Spleen (tissue), 11 donors: ENCODE measurements around the gene TMEM178B. TPM values are rescaled to one million over a fixed set of nuclear protein-coding genes. Genes with fewer than 3 reads are reported as not detected.

ENCODE experiments used
- DNase-seq: peaks from one replicate; pipeline ENCODE4 v3.0.0-alpha.2; 2020
- H3K27ac ChIP-seq, 8 donors: fragments of 200-600 bp; sonication (generic) in 7 of 8; 1 replicate in 4 of 8; 2 replicates in 4 of 8; pipeline versions ENCODE4 v1.5.0 to v1.8.0; 2016 to 2021; ENCODE audit warnings: inconsistent platforms in 4 of 8, mild to moderate bottlenecking in 4 of 8, moderate library complexity in 1 of 8
- H3K27me3 ChIP-seq, 7 donors: fragments of 200-600 bp; sonication (generic) in 6 of 7; replicated peaks in 1 of 7; 1 replicate in 4 of 7; 2 replicates in 3 of 7; pipeline versions ENCODE4 v1.5.0 to v1.8.0; 2016 to 2021; ENCODE audit warnings: inconsistent platforms in 3 of 7, mild to moderate bottlenecking in 1 of 7
- H3K36me3 ChIP-seq, 6 donors: fragments of 200-600 bp; sonication (generic) in 5 of 6; 1 replicate in 4 of 6; 2 replicates in 2 of 6; pipeline versions ENCODE4 v1.5.0 to v1.8.0; 2016 to 2021; ENCODE audit warnings: inconsistent platforms in 2 of 6
- H3K4me1 ChIP-seq, 6 donors: fragments of 200-600 bp; sonication (generic) in 5 of 6; 1 replicate in 3 of 6; 2 replicates in 3 of 6; pipeline versions ENCODE4 v1.5.0 to v1.8.0; 2016 to 2021; ENCODE audit warnings: inconsistent platforms in 3 of 6
- H3K4me3 ChIP-seq, 8 donors: fragments of 200-600 bp; sonication (generic) in 7 of 8; 1 replicate in 4 of 8; 2 replicates in 4 of 8; pipeline versions ENCODE4 v1.5.0 to v1.8.0; 2016 to 2021; ENCODE audit warnings: inconsistent platforms in 4 of 8, mild to moderate bottlenecking in 4 of 8, moderate library complexity in 2 of 8
- H3K9me3 ChIP-seq, 8 donors: fragments of 200-600 bp; sonication (generic) in 7 of 8; 1 replicate in 4 of 8; 2 replicates in 4 of 8; pipeline versions ENCODE4 v1.5.0 to v1.8.0; 2016 to 2021; ENCODE audit warnings: inconsistent platforms in 4 of 8
- CTCF ChIP-seq, 11 experiments: fragments of 200-600 bp in 7 of 11; fragments of 450-650 bp in 4 of 11; sonication (generic) in 4 of 11; IDR thresholded peaks in 8 of 11; conservative IDR thresholded peaks in 3 of 11; 1 replicate in 7 of 11; 2 replicates in 4 of 11; pipeline versions ENCODE4 v1.4.0 to v1.8.0; 2016 to 2021; ENCODE audit warnings: antibody characterized with exemption in 11 of 11, inconsistent platforms in 4 of 11, mild to moderate bottlenecking in 1 of 11
- POLR2A ChIP-seq, 3 donors: fragments of 450-650 bp; IDR thresholded peaks; one replicate each; pipeline ENCODE4 v1.5.1; 2017; ENCODE audit warnings: antibody characterized with exemption in 3 of 3, mild to moderate bottlenecking in 1 of 3
- POLR2AphosphoS5 ChIP-seq, 3 donors: sonication (generic); formaldehyde crosslinking; IDR thresholded peaks; one replicate each; pipeline ENCODE4 v1.5.1; 2017; ENCODE audit warnings: antibody characterized with exemption in 3 of 3
- WGBS, 5 donors: extraction: QIAGEN DNeasy Blood & Tissue Kit in 3 of 5; methylation state at CpG; one replicate each; pipeline versions ENCODE4 v1.1.5 to v1.1.7; 2013 to 2018; 5-methylcytosine and 5-hydroxymethylcytosine counted together
- intact Hi-C: fragments of 100-400 bp; cut with DNase I; formaldehyde crosslinking; loops from one replicate; pipeline ENCODE4 v1.15.0; 2023; ENCODE audit warnings: low total_unique reads
- polyA plus RNA-seq, 3 donors: library from polyadenylated mRNA; stranded (reverse); fragments of 200-250 nt; gene quantifications; one replicate each; pipeline ENCODE4 v1.2.1, GENCODE V29; 2013
- total RNA-seq, 7 donors: library from RNA; depleted of rRNA in 3 of 7; stranded (reverse); fragments of >200 nt in 3 of 7; fragmentation: NEBNext Ultra II Directional in 4 of 7; extraction: Animal tissue kit (Norgen Biotek cat#: 25700) in 4 of 7; gene quantifications; one replicate each; pipeline versions ENCODE4 v1.1.0 to v1.2.1, GENCODE V29; 2016 to 2021
- donor health status: healthy with polysubstance abuse.
- donor health status: DM: no; HTN: no; CAD: no; lungs with moderate emphysema.
- donor health status: DM: no; HTN: no; CAD: no.
- donor health status: Bipolar disorder and iron deficiency.
- donor health status: healthy.
- donor health status: DM: no; HTN: no; CAD: no.
- donor health status: DM: yes; HTN: yes; CAD: no.

Gene TMEM178B
- total and polyA plus RNA-seq, 10 donors = 0.35 to 5.5 (median 1.3) TPM

- no peak for DNase-seq
- intact Hi-C loops = no loop called here
- H3K27me3 ChIP-seq = peaks cover 0 to 1% (median 0%) of the 10 kb centered on the region in 7 donors
- H3K27ac ChIP-seq = no peak overlapping the region
- H3K36me3 ChIP-seq = no peaks in the 10 kb centered on the region
- no peak overlapping the region for H3K4me3 ChIP-seq
- TF ChIP-seq POLR2AphosphoS5 (IDR thresholded peaks at IDR 0.05) (no peak), CTCF (IDR thresholded peaks at IDR 0.05 in 8 of 11, conservative IDR thresholded peaks at IDR 0.05 in 3 of 11) (no peak), POLR2A (IDR thresholded peaks at IDR 0.05) (no peak)
- peaks cover 0 to 38% (median 31%) of the 10 kb centered on the region in 8 donors for H3K9me3 ChIP-seq
- whole genome bisulfite sequencing, 5 donors = 55 to 78% (median 65%) methylated on average over 5 of the region's 5 CpGs
- H3K4me1 ChIP-seq = no peaks in the 10 kb centered on the region
Measured at GRCh38 chr7:141258559-141258958, 184.7 kb downstream of the TMEM178B start.

- H3K9me3 ChIP-seq = peaks cover 0 to 30% (median 24%) of the 10 kb centered on the region in 8 donors
- no peaks in the 10 kb centered on the region for H3K4me1 ChIP-seq
- H3K27ac ChIP-seq = no peak overlapping the region
- H3K27me3 ChIP-seq = peaks cover 0 to 14% (median 0%) of the 10 kb centered on the region in 7 donors
- no peaks in the 10 kb centered on the region for H3K36me3 ChIP-seq
- TF ChIP-seq POLR2A (IDR thresholded peaks at IDR 0.05) (no peak), CTCF (IDR thresholded peaks at IDR 0.05 in 8 of 11, conservative IDR thresholded peaks at IDR 0.05 in 3 of 11) (no peak), POLR2AphosphoS5 (IDR thresholded peaks at IDR 0.05) (no peak)
- no peak for DNase-seq
- intact Hi-C loops = no loop called here
- no peak overlapping the region for H3K4me3 ChIP-seq
- 80 to 86% (median 82%) methylated on average over 5 of the region's 5 CpGs for WGBS, 5 donors
Measured at GRCh38 chr7:141262101-141263090, 188.5 kb downstream of the TMEM178B start.

GRCh38 chr7:141263508-141263907 lies 189.6 kb downstream of the TMEM178B start:
- H3K27me3 ChIP-seq = peaks cover 0 to 14% (median 0%) of the 10 kb centered on the region in 7 donors
- peaks cover 0 to 19% (median 14%) of the 10 kb centered on the region in 8 donors for H3K9me3 ChIP-seq
- H3K4me1 ChIP-seq = no peaks in the 10 kb centered on the region
- H3K4me3 ChIP-seq = no peak overlapping the region
- DNase-seq = no peak
- no peaks in the 10 kb centered on the region for H3K36me3 ChIP-seq
- TF ChIP-seq POLR2A (IDR thresholded peaks at IDR 0.05) = no peak
- TF ChIP-seq CTCF (IDR thresholded peaks at IDR 0.05 in 8 of 11, conservative IDR thresholded peaks at IDR 0.05 in 3 of 11) = no peak
- no peak for TF ChIP-seq POLR2AphosphoS5 (IDR thresholded peaks at IDR 0.05)
- 59 to 76% (median 63%) methylated on average over 2 of the region's 2 CpGs for WGBS, 5 donors
- intact Hi-C loops = no loop called here
- no peak overlapping the region for H3K27ac ChIP-seq

- peaks cover 0 to 14% (median 0%) of the 10 kb centered on the region in 7 donors for H3K27me3 ChIP-seq
- peaks cover 0 to 14% (median 9%) of the 10 kb centered on the region in 8 donors for H3K9me3 ChIP-seq
- no peaks in the 10 kb centered on the region for H3K36me3 ChIP-seq
- intact Hi-C loops = no loop called here
- TF ChIP-seq CTCF (IDR thresholded peaks at IDR 0.05 in 8 of 11, conservative IDR thresholded peaks at IDR 0.05 in 3 of 11) (no peak), POLR2A (IDR thresholded peaks at IDR 0.05) (no peak), POLR2AphosphoS5 (IDR thresholded peaks at IDR 0.05) (no peak)
- H3K4me1 ChIP-seq = no peaks in the 10 kb centered on the region
- WGBS, 5 donors = 54 to 67% (median 63%) methylated on average over 2 of the region's 2 CpGs
- H3K27ac ChIP-seq = no peak overlapping the region
- H3K4me3 ChIP-seq = no peak overlapping the region
- no peak for DNase-seq
Measured at GRCh38 chr7:141263983-141264382, 190.1 kb downstream of the TMEM178B start.
